GM12892 (cell line): ENCODE measurements around the gene PNKD.

Source experiments
- POLR2AphosphoS5 ChIP-seq: IDR thresholded peaks from 2 replicates; pipeline ENCODE4 v1.6.1; 2011; ENCODE audit warnings: low read depth, low read length, control low read depth
- TAF1 ChIP-seq: IDR thresholded peaks from 2 replicates; pipeline ENCODE4 v1.6.1; 2011; ENCODE audit warnings: low read depth, mild to moderate bottlenecking, control low read depth, low read length, borderline replicate concordance

GRCh38 chr2:218315397-218315796 is 45.1 kb downstream of the PNKD start:
- no peak for TF ChIP-seq TAF1
- TF ChIP-seq POLR2AphosphoS5, result no peak
